ENCODE data around the gene TXK.

The TXK gene

GRCh38 chr4:48133669-48134068 is 381 bp downstream of the TXK start:
- DNase-seq: no peak

DNA sequence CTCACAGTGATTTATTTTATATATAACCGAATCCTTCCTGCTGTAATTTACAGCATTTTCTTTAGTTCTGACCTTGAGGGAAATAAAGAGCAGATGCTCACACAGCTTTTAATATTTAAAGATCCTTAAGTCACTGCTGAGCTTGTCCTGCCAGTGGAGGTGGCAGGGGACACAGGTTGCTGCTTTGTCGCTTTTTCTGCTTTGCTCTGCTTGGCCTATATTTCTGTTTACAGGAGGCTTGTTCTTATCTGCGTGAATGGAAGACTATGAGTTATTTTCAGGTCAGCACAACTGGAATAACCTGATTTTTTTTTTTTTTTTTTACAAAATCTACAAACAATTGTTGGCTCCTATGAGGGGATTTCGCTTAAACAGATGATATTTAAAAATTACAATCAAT is 2.3 kb downstream of the TXK start:
- no peak for DNase-seq

DNA sequence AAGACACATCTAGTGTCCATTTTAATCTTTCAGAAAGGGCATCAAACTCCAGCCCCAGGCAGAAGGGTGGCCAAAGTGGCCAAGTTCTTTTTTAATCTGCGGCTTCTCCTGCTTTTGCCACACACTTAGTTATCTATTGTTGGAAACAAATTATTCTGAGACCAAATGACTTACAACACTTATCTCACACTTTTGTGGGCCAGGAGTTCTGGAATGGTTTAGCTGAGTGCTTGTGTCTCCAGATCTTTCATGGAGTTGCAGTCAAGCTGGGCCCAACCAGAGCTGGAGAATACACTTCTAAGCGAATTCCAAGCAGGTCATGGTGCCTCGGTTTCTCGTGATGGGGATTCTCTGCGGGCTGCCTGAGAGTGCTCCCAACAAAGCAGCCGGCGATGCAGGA is 4.0 kb downstream of the TXK start:
- DNase-seq: no peak

- no peak for DNase-seq
Observed at GRCh38 chr4:48129307-48130014, 4.6 kb downstream of the TXK start.

DNA sequence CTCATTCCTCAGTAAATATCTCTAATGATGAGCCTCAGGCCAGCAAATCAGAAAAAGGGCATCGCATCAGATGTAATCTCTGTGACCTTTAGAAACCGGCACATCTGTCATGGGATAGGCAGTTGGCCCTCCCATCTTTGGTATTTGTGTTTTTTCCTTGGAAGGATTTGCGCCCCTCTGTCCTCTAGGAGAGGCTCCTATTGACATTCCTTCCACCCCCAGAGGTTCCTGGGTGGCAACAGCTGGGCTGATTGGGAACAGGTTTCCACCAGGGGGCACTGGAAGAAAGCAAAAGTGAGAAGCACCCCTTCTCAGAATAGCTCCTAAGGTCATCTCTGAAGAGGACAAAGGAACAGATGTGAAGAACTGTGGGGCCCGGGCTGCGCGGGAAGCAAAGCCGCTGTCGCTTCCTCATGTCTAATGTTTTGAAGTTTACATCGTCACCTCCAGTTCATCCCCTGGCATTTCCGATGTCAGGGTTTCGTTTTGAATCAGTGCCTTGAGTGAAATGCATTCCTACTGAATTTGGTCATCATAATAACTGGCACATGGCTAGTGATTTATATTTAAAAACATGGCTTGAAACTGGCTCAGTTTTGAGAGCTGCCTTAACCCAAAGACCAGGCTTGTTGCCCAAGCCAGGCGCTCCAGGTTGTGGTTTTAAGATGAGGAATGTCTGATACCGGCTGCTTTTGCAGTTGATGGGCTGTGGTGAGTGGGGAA is 6.2 kb downstream of the TXK start:
- DNase-seq: peak in 6 of 14 donors; percentile 3 to 18 (median 4)

- no peak for DNase-seq
Observed at GRCh38 chr4:48127231-48127630, 6.8 kb downstream of the TXK start.

DNA sequence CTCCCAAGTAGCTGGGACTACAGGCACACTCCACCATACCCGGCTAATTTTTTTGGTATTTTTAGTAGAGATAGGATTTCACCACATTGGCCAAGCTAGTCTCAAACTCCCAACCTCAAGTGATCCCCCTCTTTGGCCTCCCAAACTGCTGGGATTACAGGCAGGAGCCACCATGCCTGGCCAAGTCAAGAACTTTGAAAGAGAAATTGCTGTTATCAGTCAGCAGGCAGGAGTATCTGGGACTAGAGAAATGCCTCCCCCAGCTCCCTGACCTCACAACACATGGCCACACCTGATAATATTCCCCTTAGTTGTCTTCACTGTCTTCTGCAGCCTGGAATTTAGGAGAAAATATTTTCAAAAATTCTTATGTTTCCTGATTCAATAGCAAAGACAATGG is 7.4 kb downstream of the TXK start:
- no peak for DNase-seq

GRCh38 chr4:48124870-48125269 is 9.2 kb downstream of the TXK start:
- DNase-seq: no peak

- no peak for DNase-seq
Observed at GRCh38 chr4:48122756-48123155, 11.3 kb downstream of the TXK start.

GRCh38 chr4:48121180-48121579 is 12.9 kb downstream of the TXK start:
- no peak for DNase-seq

DNA sequence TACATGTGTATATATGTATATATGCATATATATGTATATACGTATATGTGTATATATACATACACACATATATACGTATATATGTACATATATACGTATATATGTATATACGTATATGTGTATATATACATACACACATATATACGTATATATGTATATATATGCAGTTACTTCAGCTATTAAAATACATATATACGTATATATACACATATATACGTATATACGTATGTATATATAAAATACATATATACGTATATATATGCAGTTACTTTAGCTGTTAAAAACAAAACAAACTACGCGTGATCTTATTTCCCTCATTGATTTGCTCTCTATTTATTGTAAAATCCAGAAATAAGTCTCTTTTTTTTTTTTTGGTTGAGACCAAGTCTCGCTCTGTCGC is 13.9 kb downstream of the TXK start:
- DNase-seq: no peak

GRCh38 chr4:48119646-48120045 is 14.4 kb downstream of the TXK start:
- no peak for DNase-seq

- DNase-seq: no peak
Observed at GRCh38 chr4:48118081-48118480, 16.0 kb downstream of the TXK start.

DNA sequence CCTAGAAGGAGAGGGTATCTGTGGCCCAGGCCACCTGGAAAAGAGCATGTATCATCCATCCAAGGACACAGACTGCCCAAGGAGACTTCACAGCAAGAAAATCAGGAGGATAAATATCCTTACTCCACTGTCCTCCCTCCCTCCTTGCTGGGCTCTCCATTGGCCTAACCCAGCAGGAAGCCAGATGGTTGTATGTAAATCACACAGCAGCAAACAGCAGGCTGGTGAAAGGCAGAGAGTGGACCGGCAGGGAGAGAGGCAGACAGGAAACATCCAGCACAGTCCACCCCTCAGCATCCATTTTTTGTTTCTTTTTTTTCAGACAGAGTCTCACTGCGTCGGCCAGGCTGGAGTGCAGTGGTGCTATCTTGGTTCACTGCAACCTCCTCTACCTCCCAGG is 17.5 kb downstream of the TXK start:
- DNase-seq: no peak

GRCh38 chr4:48114412-48114811 is 19.6 kb downstream of the TXK start:
- DNase-seq: no peak

- DNase-seq: no peak
Observed at GRCh38 chr4:48112017-48112667, 21.9 kb downstream of the TXK start.

DNA sequence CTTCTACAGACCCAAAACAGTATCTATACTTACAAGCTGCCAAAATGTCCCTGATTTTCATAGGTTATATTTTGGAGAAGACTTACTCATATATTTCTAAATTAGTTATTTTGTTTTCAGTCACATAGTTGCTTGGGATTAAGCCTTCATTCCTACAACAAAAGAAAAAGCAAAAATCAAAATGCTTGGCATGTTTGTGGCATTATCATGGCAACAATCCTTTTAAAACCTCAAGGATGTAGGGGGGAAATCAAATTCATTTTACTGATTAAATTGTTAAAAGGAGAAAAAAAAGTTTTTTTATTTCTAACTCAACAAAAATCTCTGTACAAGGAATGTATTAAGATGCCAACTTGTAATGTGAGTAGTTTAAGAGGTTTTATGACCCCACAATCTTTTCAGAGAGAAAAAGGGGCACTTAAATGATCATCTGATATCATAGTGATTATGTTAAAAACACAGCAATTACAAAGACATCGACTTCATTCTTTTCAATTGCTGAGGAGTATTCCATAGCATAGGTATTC is 23.5 kb downstream of the TXK start:
- DNase-seq: no peak

GRCh38 chr4:48109413-48110263 is 24.4 kb downstream of the TXK start:
- DNase-seq: no peak

GRCh38 chr4:48108309-48109073 is 25.6 kb downstream of the TXK start:
- DNase-seq: no peak

GRCh38 chr4:48105230-48105629 is 28.8 kb downstream of the TXK start:
- no peak for DNase-seq

- no peak for DNase-seq
Observed at GRCh38 chr4:48103483-48104139, 30.4 kb downstream of the TXK start.

Data from C1 segment of cervical spinal cord (tissue), 14 donors.